HG03457 (cell line): ENCODE measurements around the gene LRRC17.

Experiments used
- ATAC-seq: cut with Tn5 transposase; IDR thresholded peaks from one replicate; pipeline ENCODE4 v1.9.1; 2021; ENCODE audit warnings: moderate number of reproducible peaks; ENCODE audit not compliant: unreplicated experiment

Gene LRRC17

DNA sequence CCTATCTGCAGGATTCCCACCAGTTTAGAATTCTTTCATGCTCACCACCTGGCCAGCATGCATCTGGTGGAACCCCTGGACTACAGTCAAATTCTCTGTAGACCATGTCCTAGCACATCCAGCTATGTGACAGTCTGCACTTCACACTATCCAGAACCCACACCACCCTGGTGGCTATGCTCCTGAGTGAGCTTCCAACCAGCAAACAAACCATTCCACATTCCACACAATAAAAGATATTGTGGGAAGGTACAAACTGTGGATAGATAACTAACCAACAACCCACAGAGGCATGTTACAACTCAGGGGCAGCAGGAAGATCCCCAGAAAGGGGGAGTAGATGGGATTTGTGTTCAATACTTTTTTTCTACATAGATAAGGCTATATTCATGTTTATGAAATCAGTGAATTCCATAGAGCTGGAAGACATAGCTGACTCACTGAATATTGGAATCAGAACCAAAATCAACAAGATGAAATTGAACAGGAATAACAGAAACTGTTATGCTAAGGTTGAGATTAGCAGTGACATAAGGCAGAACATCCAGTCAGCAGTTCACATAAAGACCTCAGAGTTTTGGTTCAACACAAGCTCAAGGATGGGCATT is 72.5 kb downstream of the LRRC17 start:
- ATAC-seq: no peak

GRCh38 chr7:102988088-102988487 is 75.3 kb downstream of the LRRC17 start:
- no peak for ATAC-seq

- no peak for ATAC-seq
Observed at GRCh38 chr7:102988631-102989560, 76.1 kb downstream of the LRRC17 start.

DNA sequence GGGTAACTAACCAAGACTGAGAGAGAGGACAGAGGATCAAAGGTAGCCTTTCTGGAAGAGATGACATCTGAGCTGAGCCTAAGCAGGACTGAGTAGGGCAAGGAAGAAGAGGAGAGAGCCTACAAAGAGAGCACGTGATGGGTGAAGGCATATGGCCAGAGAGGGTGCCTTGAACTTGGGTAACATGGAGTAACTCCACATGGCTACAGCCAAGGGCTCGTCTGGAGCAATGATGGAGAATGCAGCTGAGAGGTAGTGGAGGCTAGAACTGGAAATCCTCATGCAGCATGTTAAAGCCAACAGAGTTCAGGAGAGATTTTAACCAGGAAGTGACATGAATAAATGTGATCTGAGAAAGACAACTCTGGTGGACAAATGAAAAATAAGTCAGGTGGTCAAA is 77.8 kb downstream of the LRRC17 start:
- no peak for ATAC-seq

DNA sequence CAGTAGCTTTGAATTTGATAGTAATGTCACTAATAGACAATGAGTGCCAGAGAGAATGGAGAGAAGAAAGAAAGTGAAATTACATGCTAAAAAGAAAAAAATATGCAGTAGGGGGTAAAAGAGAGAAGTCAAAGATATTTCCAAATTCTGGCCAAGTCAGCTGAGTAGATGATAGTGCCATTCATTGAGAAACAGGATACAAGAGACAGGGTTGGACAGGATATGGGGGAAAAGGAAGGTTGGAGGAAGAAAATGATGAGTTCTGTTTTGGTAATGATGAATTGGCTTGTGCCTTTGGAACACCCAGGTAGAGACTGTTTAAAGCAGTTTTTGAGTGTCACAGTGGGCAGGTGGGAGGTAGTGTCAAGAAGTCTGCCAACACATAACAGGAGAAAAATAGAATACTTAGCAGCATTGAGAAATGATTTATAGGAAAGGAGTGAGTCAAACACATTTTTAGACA is 78.3 kb downstream of the LRRC17 start:
- no peak for ATAC-seq

DNA sequence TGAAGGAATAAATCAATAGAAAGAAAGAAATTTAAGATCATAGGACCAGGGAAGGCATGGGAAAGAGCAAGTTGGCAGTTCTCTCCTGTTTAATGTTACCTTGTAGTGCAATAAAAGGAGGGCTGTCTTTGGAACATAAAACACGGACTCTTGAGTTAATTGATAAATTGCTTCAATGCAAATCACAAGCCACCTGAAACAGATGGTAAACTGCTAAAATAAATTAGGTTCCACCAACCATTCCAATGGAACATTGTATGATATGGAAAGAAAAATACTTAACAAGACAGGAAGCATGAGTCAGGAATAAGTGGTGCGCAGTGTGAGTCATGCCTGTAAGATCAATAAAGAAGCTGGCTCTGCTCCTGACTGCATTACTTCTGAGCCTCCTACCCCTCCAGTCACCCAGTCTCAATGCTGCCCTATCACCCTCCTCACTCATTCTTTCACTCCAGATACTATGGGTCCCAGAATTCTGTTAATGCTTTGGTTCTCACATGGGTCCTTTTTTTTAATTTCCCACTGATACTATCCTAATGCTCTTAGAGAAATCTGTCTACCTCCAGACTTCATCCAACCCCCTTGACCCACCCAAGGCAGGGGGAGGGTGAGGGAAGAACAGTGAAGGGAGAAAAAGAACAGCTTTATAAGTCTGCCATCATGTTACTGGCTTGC is 78.9 kb downstream of the LRRC17 start:
- no peak for ATAC-seq

DNA sequence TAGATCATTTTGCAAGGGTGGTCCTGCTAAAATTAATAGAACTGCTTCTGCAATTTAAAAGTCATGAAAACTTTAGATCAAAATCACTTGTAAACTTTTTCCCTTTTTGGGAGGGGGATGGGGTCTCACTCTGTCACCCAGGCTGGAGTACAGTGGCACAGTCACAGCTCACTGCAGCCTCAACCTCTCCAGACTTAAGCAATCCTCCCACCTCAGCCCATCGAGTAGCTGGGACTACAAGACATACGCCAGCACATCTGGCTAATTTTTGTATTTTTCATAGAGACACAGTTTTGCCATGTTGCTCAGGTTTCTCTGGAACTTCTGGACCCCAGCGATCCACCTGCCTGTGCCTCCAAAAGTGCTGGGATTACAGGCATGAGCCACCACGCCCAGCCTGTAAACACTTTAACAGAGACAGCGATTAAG is 79.7 kb downstream of the LRRC17 start:
- ATAC-seq: no peak

DNA sequence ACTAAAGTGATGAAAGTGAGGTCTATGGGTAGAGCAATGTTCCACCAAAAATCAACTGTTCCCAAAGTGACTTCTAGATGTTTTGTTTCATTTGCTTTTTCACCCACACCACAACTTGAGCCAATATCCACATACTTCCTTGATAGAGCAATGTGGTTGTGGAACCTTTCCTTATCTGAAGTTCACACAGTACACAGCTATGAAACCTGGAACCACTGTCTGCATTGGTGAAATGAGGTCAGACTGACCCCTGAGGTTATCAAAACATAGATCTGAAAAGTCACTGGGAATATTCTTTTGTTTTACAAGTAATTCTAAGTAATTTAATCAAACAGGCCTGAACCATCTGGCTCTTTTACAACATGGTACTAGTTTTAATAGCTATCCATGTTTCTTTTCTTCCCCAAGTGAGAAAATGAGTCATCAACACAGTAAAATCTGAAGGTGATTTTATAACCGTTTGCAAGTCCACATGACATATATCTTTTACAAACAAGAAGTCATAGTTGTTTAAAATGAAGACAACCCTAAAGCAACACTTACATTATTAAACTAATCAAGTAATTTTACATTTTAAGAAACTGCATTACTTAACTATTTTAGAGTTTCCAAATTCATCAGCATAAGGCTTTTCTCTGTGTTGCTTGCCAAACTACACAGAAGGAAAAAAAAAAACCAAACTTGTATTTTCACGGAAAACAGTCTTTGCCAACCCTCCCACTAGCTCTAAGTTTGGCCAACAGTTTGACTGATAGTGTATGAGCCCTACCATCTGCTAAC is 80.3 kb downstream of the LRRC17 start:
- ATAC-seq: no peak

DNA sequence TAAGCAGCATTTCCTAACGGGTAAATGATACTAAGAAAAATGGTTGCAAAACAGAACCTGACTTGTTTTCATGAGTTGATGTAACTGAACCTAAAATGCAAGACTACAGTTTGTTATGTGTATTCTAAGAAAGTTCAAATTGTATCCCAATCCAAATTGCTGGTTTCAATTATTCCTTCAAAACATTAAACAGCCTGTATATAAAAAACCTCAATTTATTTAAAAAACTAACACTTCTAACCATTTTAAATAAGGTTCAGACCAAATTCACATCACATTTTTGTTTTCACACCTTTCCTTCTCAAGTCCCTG is 80.9 kb downstream of the LRRC17 start:
- ATAC-seq: no peak

DNA sequence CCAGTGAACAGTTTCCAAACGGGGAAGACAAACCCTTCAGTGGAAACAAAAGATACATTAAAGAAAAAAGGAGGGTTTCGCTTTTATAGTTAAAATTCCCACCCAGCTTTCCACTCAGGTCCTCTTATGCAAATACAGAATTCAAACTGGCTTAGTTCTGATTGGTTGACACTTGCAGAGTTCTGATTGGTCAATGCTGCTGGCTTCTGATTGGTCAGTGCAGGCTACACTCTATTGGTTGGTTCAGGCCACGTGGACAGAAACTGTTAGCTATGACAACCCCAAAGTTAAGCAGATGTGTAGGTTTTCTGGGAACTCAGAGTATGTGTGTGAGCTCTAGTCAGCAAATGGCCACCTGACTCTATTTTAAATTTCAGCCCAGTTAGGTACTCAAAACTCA is 81.8 kb downstream of the LRRC17 start:
- no peak for ATAC-seq
